ENCODE data around the gene PODXL. TPM values are rescaled to one million over a fixed set of nuclear protein-coding genes. Genes with fewer than 3 reads are reported as not detected.

The PODXL gene
- total RNA-seq, 1 experiment from 2014 or later, result 32.3 TPM

DNA sequence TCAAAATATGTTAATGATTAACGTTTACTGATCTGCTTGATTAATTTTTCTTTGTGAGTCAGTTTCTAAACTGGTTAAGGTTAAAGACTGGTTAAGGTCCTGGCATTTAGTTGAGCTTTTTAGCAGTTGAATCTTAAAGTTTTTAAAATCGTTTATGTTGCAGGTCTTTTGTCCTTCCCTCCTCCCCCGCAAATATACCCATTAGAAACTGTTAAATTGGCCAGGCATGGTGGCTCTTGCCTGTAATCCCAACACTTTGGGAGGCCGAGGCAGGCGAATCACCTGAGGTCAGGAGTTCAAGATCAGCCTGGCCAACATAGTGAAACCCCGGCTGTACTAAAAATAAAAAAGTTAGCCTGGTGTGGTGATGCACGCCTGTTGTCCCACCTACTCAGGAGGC is 100.9 kb downstream of the PODXL start:
- ATAC-seq, result no peak
- in situ Hi-C loops (cut with HindIII; ENCODE audit: low pct_unique_long_range_greater_than_20kb, low sequenced_read_pairs), result no loop called here
- ChIA-PET CTCF (interaction anchor here (0.5 to 0.6 kb wide), 2 partner anchors 13 to 298 kb away, joined by 4 read pairs; no protein-coding TSS in a partner anchor), POLR2A (no interaction called here)
- Histone ChIP-seq H3K27me3 (ENCODE audit: control insufficient read depth, insufficient read depth, low read length) (no peaks in the 10 kb centered on the region), H3K4me1 (ENCODE audit: control insufficient read depth, insufficient read depth, low read length) (no peaks in the 10 kb centered on the region), H3K27ac (ENCODE audit: low read length) (no peak overlapping the region), H3K9me3 (ENCODE audit: control insufficient read depth, insufficient read depth, low read depth, low read length) (no peaks in the 10 kb centered on the region), H3K36me3 (ENCODE audit: control insufficient read depth, insufficient read depth, low read length) (peaks cover 5% of the 10 kb centered on the region), H3K4me3 (ENCODE audit: low read depth in 2 of 2, low read length in 2 of 2) (no peak overlapping the region)
- BruUV-seq (replicated peaks), result no TSS peak
- TF ChIP-seq TCF7L2 (IDR thresholded peaks at IDR 0.05; ENCODE audit: low read depth, low read length) (no peak), SIN3A (IDR thresholded peaks at IDR 0.05; ENCODE audit: borderline replicate concordance, insufficient read depth, low read depth, low read length) (no peak), POLR2AphosphoS5 (IDR thresholded peaks at IDR 0.05; ENCODE audit: low read depth, low read length) (no peak)
- TF ChIP-seq, protein P1, sequence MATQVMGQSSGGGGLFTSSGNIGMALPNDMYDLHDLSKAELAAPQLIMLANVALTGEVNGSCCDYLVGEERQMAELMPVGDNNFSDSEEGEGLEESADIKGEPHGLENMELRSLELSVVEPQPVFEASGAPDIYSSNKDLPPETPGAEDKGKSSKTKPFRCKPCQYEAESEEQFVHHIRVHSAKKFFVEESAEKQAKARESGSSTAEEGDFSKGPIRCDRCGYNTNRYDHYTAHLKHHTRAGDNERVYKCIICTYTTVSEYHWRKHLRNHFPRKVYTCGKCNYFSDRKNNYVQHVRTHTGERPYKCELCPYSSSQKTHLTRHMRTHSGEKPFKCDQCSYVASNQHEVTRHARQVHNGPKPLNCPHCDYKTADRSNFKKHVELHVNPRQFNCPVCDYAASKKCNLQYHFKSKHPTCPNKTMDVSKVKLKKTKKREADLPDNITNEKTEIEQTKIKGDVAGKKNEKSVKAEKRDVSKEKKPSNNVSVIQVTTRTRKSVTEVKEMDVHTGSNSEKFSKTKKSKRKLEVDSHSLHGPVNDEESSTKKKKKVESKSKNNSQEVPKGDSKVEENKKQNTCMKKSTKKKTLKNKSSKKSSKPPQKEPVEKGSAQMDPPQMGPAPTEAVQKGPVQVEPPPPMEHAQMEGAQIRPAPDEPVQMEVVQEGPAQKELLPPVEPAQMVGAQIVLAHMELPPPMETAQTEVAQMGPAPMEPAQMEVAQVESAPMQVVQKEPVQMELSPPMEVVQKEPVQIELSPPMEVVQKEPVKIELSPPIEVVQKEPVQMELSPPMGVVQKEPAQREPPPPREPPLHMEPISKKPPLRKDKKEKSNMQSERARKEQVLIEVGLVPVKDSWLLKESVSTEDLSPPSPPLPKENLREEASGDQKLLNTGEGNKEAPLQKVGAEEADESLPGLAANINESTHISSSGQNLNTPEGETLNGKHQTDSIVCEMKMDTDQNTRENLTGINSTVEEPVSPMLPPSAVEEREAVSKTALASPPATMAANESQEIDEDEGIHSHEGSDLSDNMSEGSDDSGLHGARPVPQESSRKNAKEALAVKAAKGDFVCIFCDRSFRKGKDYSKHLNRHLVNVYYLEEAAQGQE (IDR thresholded peaks at IDR 0.05; ENCODE audit: insufficient read depth in 1 of 2, low read depth in 2 of 2, low read length in 1 of 2), result no peak
- TF ChIP-seq, protein P2, sequence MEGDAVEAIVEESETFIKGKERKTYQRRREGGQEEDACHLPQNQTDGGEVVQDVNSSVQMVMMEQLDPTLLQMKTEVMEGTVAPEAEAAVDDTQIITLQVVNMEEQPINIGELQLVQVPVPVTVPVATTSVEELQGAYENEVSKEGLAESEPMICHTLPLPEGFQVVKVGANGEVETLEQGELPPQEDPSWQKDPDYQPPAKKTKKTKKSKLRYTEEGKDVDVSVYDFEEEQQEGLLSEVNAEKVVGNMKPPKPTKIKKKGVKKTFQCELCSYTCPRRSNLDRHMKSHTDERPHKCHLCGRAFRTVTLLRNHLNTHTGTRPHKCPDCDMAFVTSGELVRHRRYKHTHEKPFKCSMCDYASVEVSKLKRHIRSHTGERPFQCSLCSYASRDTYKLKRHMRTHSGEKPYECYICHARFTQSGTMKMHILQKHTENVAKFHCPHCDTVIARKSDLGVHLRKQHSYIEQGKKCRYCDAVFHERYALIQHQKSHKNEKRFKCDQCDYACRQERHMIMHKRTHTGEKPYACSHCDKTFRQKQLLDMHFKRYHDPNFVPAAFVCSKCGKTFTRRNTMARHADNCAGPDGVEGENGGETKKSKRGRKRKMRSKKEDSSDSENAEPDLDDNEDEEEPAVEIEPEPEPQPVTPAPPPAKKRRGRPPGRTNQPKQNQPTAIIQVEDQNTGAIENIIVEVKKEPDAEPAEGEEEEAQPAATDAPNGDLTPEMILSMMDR (IDR thresholded peaks at IDR 0.05), result no peak
- no peak for DNase-seq (ENCODE audit: low read depth, low spot score)
- intact Hi-C loops (cut with micrococcal nuclease; ENCODE audit: unreplicated experiment), result no loop called here

DNA sequence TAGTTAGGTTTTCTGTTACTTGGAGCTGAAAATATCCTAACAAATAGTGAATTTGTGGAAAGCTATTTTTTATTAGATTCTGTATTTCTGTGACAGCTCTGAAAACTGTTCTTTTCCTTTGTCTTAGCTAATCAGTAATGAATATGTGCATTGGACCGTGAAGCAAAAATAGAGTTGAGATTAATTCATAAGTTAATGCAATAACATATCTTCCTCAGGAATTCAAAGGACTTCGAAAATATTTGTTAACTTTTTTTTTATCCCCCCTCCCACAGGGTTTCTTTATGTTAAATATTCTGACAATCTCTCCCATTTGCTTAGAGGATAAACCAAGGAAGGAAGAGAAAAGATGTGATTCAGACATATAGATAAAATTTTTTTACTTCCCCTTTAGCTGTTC is 101.4 kb downstream of the PODXL start:
- Histone ChIP-seq H3K36me3 (ENCODE audit: control insufficient read depth, insufficient read depth, low read length) (peaks cover 6% of the 10 kb centered on the region), H3K9me3 (ENCODE audit: control insufficient read depth, insufficient read depth, low read depth, low read length) (no peaks in the 10 kb centered on the region), H3K4me1 (ENCODE audit: control insufficient read depth, insufficient read depth, low read length) (no peaks in the 10 kb centered on the region), H3K27me3 (ENCODE audit: control insufficient read depth, insufficient read depth, low read length) (no peaks in the 10 kb centered on the region), H3K4me3 (ENCODE audit: low read depth in 2 of 2, low read length in 2 of 2) (no peak overlapping the region), H3K27ac (ENCODE audit: low read length) (no peak overlapping the region)
- ChIA-PET POLR2A (no interaction called here), CTCF (interaction anchor here (0.5 kb wide), 1 partner anchor 298 kb away, joined by 4 read pairs; no protein-coding TSS in a partner anchor)
- no TSS peak for BruUV-seq (replicated peaks)
- DNase-seq (ENCODE audit: low read depth, low spot score) (no peak), ATAC-seq (no peak)
- in situ Hi-C loops (cut with HindIII; ENCODE audit: low pct_unique_long_range_greater_than_20kb, low sequenced_read_pairs) (no loop called here), intact Hi-C loops (cut with micrococcal nuclease; ENCODE audit: unreplicated experiment) (no loop called here)
- TF ChIP-seq TCF7L2 (IDR thresholded peaks at IDR 0.05; ENCODE audit: low read depth, low read length) (no peak), POLR2AphosphoS5 (IDR thresholded peaks at IDR 0.05; ENCODE audit: low read depth, low read length) (no peak), SIN3A (IDR thresholded peaks at IDR 0.05; ENCODE audit: borderline replicate concordance, insufficient read depth, low read depth, low read length) (no peak)
- TF ChIP-seq, protein P2 (IDR thresholded peaks at IDR 0.05), result no peak
- TF ChIP-seq, protein P1 (IDR thresholded peaks at IDR 0.05; ENCODE audit: insufficient read depth in 1 of 2, low read depth in 2 of 2, low read length in 1 of 2), result no peak
